DND-41 (cell line): ENCODE results near the gene HOOK1.

Experiments used
- ATAC-seq: fragments of 200-7000 bp; cut with Tn5 transposase; 3 replicates; pipeline ENCODE4 v1.9.1; 2021; ENCODE audit warnings: low read depth; ENCODE audit not compliant: insufficient read depth
- DNase-seq: peaks from one replicate; pipeline ENCODE4 v3.0.0-alpha.2; 2020
- H2AFZ ChIP-seq: 2 replicates; pipeline ENCODE4 v1.6.0; 2012; ENCODE audit warnings: low read depth, low read length
- H3K27ac ChIP-seq: 2 replicates; pipeline ENCODE4 v1.5.1; 2012; ENCODE audit warnings: low read length, inconsistent platforms
- H3K27me3 ChIP-seq: fragments of 200-600 bp; sonication (generic); 2 replicates; pipeline ENCODE4 v1.6.0; 2012; ENCODE audit warnings: low read length, mild to moderate bottlenecking, inconsistent platforms; ENCODE audit not compliant: insufficient read depth, poor library complexity
- H3K36me3 ChIP-seq: 2 replicates; pipeline ENCODE4 v1.5.1; 2012; ENCODE audit warnings: low read length, inconsistent platforms; ENCODE audit not compliant: insufficient read depth
- H3K4me1 ChIP-seq: 2 replicates; pipeline ENCODE4 v1.5.1; 2012; ENCODE audit warnings: mild to moderate bottlenecking, low read length; ENCODE audit not compliant: insufficient read depth
- H3K4me2 ChIP-seq: 2 replicates; pipeline ENCODE4 v1.6.0; 2012; ENCODE audit warnings: mild to moderate bottlenecking, moderate library complexity, low read length, inconsistent platforms; ENCODE audit not compliant: insufficient read depth
- H3K4me3 ChIP-seq, 2 experiments: fragments of 200-600 bp in 1 of 2; shearing (Covaris generic) in 1 of 2; 2 replicates each; pipeline ENCODE4 v1.5.1; 2012 to 2016; ENCODE audit warnings: inconsistent platforms in 2 of 2, low read length in 2 of 2, mild to moderate bottlenecking in 2 of 2, low read depth in 1 of 2, moderate library complexity in 1 of 2
- H3K79me2 ChIP-seq: 2 replicates; pipeline ENCODE4 v1.6.0; 2012; ENCODE audit warnings: low read length, inconsistent platforms; ENCODE audit not compliant: insufficient read depth
- H3K9ac ChIP-seq: 2 replicates; pipeline ENCODE4 v1.6.0; 2012; ENCODE audit warnings: low read depth, mild to moderate bottlenecking, inconsistent platforms, low read length, moderate library complexity
- H3K9me3 ChIP-seq: 2 replicates; pipeline ENCODE4 v1.5.1; 2012; ENCODE audit warnings: low read length, moderate library complexity, mild to moderate bottlenecking, inconsistent platforms; ENCODE audit not compliant: insufficient read depth, severe bottlenecking
- H4K20me1 ChIP-seq: 2 replicates; pipeline ENCODE4 v1.6.0; 2012; ENCODE audit warnings: low read length; ENCODE audit not compliant: insufficient read depth
- CTCF ChIP-seq: IDR thresholded peaks from 2 replicates; pipeline ENCODE4 v1.5.1; 2012; ENCODE audit warnings: borderline replicate concordance, low read length, moderate library complexity, mild to moderate bottlenecking; ENCODE audit not compliant: poor library complexity, severe bottlenecking; ENCODE audit errors: extremely low read depth
- EZH2 ChIP-seq: IDR thresholded peaks from 3 replicates; pipeline ENCODE4 v1.6.1; 2012; ENCODE audit warnings: borderline replicate concordance, low read depth, mild to moderate bottlenecking, moderate library complexity, low read length, inconsistent platforms; ENCODE audit not compliant: severe bottlenecking

Gene HOOK1

GRCh38 chr1:59879574-59879973, 64.8 kb downstream of the HOOK1 start:
- Histone ChIP-seq H3K9me3 (no peaks in the 10 kb centered on the region), H3K36me3 (no peaks in the 10 kb centered on the region), H3K27me3 (no peaks in the 10 kb centered on the region), H3K4me2 (no peak overlapping the region), H3K4me1 (no peaks in the 10 kb centered on the region), H3K79me2 (no peaks in the 10 kb centered on the region), H4K20me1 (no peaks in the 10 kb centered on the region), H3K4me3 (no peak overlapping the region), H3K9ac (no peak overlapping the region), H2AFZ (no peak overlapping the region), H3K27ac (no peak overlapping the region)
- no peak for ATAC-seq
- no peak for TF ChIP-seq EZH2
- peak; percentile 6 for TF ChIP-seq CTCF
- DNase-seq, result no peak

GRCh38 chr1:59879996-59880505, 65.3 kb downstream of the HOOK1 start:
- TF ChIP-seq CTCF, result no peak
- no peak for TF ChIP-seq EZH2
- Histone ChIP-seq H3K27me3 (no peaks in the 10 kb centered on the region), H3K4me3 (no peak overlapping the region), H2AFZ (no peak overlapping the region), H3K79me2 (no peaks in the 10 kb centered on the region), H3K9me3 (no peaks in the 10 kb centered on the region), H4K20me1 (no peaks in the 10 kb centered on the region), H3K27ac (no peak overlapping the region), H3K36me3 (no peaks in the 10 kb centered on the region), H3K4me2 (no peak overlapping the region), H3K4me1 (no peaks in the 10 kb centered on the region), H3K9ac (no peak overlapping the region)
- no peak for ATAC-seq
- DNase-seq, result no peak

GRCh38 chr1:59880735-59881134, 66.0 kb downstream of the HOOK1 start:
- Histone ChIP-seq H3K9ac (no peak overlapping the region), H3K4me3 (no peak overlapping the region), H3K27me3 (no peaks in the 10 kb centered on the region), H3K79me2 (no peaks in the 10 kb centered on the region), H3K4me2 (no peak overlapping the region), H4K20me1 (no peaks in the 10 kb centered on the region), H2AFZ (no peak overlapping the region), H3K9me3 (no peaks in the 10 kb centered on the region), H3K4me1 (no peaks in the 10 kb centered on the region), H3K36me3 (no peaks in the 10 kb centered on the region), H3K27ac (no peak overlapping the region)
- DNase-seq (no peak), ATAC-seq (no peak)
- TF ChIP-seq CTCF (no peak), EZH2 (no peak)
